ENCODE measurements around the gene LGMN. TPM values are rescaled to one million over a fixed set of nuclear protein-coding genes. Genes with fewer than 3 reads are reported as not detected.

The LGMN gene
- total and polyA plus RNA-seq, 12 donors, result 82.2 to 211 (median 103) TPM

DNA sequence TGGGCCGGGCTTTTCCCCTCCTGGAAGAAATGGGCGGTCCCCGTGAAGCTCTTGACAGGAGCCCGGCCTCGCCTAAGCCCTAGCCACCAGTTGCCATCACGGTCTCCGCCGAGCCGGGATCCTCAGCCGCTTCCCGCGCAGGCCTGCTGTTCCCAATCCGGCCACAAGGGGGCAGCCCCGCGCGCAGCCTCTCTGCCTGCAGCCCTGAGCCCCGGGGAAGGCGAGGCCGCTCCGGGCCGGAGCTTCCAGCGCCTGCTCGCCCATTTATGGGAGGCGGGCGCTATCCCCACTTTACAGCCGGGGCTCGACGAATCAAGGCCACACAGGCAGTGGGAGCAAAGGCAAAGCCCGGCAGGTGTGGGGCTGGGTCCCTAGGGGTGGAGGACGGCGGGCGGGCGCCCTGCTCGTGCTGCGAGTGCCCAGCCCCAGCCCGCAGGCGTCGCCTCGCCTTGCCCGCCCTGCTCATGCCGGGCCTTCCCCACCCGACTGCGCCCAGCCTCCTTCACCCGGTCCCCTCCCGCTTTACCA, 61.5 kb downstream of the LGMN start:
- Histone ChIP-seq H3K4me1 (peaks cover under 1 to 19% (median 7%) of the 10 kb centered on the region in 9 donors), H3K36me3 (peaks cover 0 to 81% (median 5%) of the 10 kb centered on the region in 9 donors), H3K4me3 (peak overlapping the region in 9 of 10 donors; percentile 32 to 56 (median 47)), H3K27me3 (no peaks in the 10 kb centered on the region), H3K27ac (no peak overlapping the region), H3K9me3 (no peaks in the 10 kb centered on the region)
- 5 to 19% methylated on average over 43 to 45 of the region's 45 CpGs for WGBS, 2 donors
- ATAC-seq (peak; percentile 79 to 90 (median 86)), DNase-seq (peak; percentile 66 to 81)
- TF ChIP-seq, protein P1, sequence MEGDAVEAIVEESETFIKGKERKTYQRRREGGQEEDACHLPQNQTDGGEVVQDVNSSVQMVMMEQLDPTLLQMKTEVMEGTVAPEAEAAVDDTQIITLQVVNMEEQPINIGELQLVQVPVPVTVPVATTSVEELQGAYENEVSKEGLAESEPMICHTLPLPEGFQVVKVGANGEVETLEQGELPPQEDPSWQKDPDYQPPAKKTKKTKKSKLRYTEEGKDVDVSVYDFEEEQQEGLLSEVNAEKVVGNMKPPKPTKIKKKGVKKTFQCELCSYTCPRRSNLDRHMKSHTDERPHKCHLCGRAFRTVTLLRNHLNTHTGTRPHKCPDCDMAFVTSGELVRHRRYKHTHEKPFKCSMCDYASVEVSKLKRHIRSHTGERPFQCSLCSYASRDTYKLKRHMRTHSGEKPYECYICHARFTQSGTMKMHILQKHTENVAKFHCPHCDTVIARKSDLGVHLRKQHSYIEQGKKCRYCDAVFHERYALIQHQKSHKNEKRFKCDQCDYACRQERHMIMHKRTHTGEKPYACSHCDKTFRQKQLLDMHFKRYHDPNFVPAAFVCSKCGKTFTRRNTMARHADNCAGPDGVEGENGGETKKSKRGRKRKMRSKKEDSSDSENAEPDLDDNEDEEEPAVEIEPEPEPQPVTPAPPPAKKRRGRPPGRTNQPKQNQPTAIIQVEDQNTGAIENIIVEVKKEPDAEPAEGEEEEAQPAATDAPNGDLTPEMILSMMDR (IDR thresholded peaks at IDR 0.05), result peak; percentile 68 to 100 (median 98)
- intact Hi-C loops (cut with DNase I), result loop anchor here in 7 of 10 donors (1.0 to 10.0 kb wide), 7 partner anchors 94 to 562 kb away; partner anchors contain the start of genes CPSF2 (in 1 of the 7) and NDUFB1 (in 1 of the 7)

GRCh38 chr14:92686411-92686899, 62.0 kb downstream of the LGMN start:
- H3K4me1 ChIP-seq, result peaks cover 0 to 19% (median 7%) of the 10 kb centered on the region in 9 donors
- H3K9me3 ChIP-seq, result no peaks in the 10 kb centered on the region
- TF ChIP-seq, protein P1 (IDR thresholded peaks at IDR 0.05), result no peak
- H3K27me3 ChIP-seq, result no peaks in the 10 kb centered on the region
- peaks cover 0 to 87% (median 5%) of the 10 kb centered on the region in 9 donors for H3K36me3 ChIP-seq
- H3K27ac ChIP-seq, result no peak overlapping the region
- DNase-seq (no peak), ATAC-seq (peak in 4 of 8 donors; percentile 2 to 28 (median 3))
- WGBS, 2 donors, result 72 to 79% methylated on average over 9 of the region's 9 CpGs
- H3K4me3 ChIP-seq, result peak overlapping the region in 5 of 10 donors; percentile 47 to 56 (median 49)
- intact Hi-C loops (cut with DNase I), result loop anchor here in 7 of 10 donors (2.0 to 10.0 kb wide), 6 partner anchors 94 to 562 kb away; partner anchors contain the start of genes CPSF2 (in 1 of the 7) and NDUFB1 (in 1 of the 7)

- DNase-seq, result no peak
- no peaks in the 10 kb centered on the region for H3K9me3 ChIP-seq
- TF ChIP-seq, protein P1 (IDR thresholded peaks at IDR 0.05), result no peak
- H3K27ac ChIP-seq, result no peak overlapping the region
- H3K4me3 ChIP-seq, result no peak overlapping the region
- H3K36me3 ChIP-seq, result peaks cover 0 to 90% (median 5%) of the 10 kb centered on the region in 9 donors
- H3K27me3 ChIP-seq, result no peaks in the 10 kb centered on the region
- ATAC-seq, result no peak
- intact Hi-C loops (cut with DNase I), result loop anchor here in 7 of 10 donors (2.0 to 10.0 kb wide), 6 partner anchors 95 to 561 kb away; partner anchors contain the start of genes CPSF2 (in 1 of the 7) and NDUFB1 (in 1 of the 7)
- peaks cover 4 to 25% (median 12%) of the 10 kb centered on the region in 9 donors for H3K4me1 ChIP-seq
- 87 to 91% methylated on average over 4 of the region's 4 CpGs for WGBS, 2 donors
Observed at GRCh38 chr14:92685784-92686355, 62.6 kb downstream of the LGMN start.

- DNase-seq (no peak), ATAC-seq (no peak)
- WGBS, 2 donors, result 89 to 92% methylated on average over 21 of the region's 21 CpGs
- no peaks in the 10 kb centered on the region for H3K27me3 ChIP-seq
- no peak overlapping the region for H3K4me3 ChIP-seq
- TF ChIP-seq, protein P1 (IDR thresholded peaks at IDR 0.05), result no peak
- no peak overlapping the region for H3K27ac ChIP-seq
- H3K9me3 ChIP-seq, result peaks cover 0 to 6% (median 0%) of the 10 kb centered on the region in 11 donors
- H3K4me1 ChIP-seq, result peaks cover 4 to 26% (median 12%) of the 10 kb centered on the region in 9 donors
- intact Hi-C loops (cut with DNase I), result loop anchor here in 8 of 10 donors (5.0 to 10.0 kb wide), 8 partner anchors 83 to 560 kb away; partner anchors contain the start of genes CPSF2 (in 1 of the 8) and NDUFB1 (in 1 of the 8)
- H3K36me3 ChIP-seq, result peaks cover 0 to 91% (median 5%) of the 10 kb centered on the region in 9 donors
Observed at GRCh38 chr14:92684801-92685560, 63.4 kb downstream of the LGMN start.

Data from heart right ventricle (tissue), 16 donors.